ENCODE results near the gene LMBR1. TPM values are rescaled to one million over a fixed set of nuclear protein-coding genes. Genes with fewer than 3 reads are reported as not detected.

Gene LMBR1
- total and polyA plus RNA-seq, 2 donors (not counting 3 experiments of a cell fraction or from before 2014, with no cell fraction given) = 14.0 to 72.9 TPM

DNA sequence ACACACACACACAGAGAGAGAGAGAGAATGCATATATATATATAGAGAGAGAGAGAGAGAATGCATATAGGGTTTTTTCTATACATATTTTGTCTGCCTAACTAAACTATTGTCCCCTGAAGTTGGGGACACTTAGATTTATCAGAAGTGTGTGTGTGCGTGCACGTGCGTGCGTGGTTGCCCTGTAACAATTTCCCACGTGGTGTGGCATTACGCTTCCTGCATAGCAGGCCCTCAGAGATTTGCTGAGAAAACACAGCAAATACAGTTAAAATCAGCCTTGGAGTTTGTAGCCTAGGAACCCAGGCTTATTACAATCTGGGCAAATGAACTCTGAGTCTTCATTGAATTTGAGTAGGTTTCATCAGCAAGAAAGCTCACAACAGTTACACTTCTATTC, 237.7 kb downstream of the LMBR1 start:
- Histone ChIP-seq H4K20me1 (replicated peaks; ENCODE audit: control insufficient read depth, extremely low read depth, insufficient read depth, low read length) (no peaks in the 10 kb centered on the region), H3K27ac (ENCODE audit: insufficient read depth, low read depth, low read length) (no peak overlapping the region), H3K9me3 (replicated peaks; ENCODE audit: control insufficient read depth, insufficient read depth, low read length) (no peaks in the 10 kb centered on the region), H3K79me2 (ENCODE audit: control insufficient read depth, insufficient read depth, low read length) (no peaks in the 10 kb centered on the region), H3K9me1 (replicated peaks; ENCODE audit: control insufficient read depth, extremely low read depth, insufficient read depth, low read length) (no peaks in the 10 kb centered on the region), H3K27me3 (ENCODE audit: control insufficient read depth in 2 of 2, insufficient read depth in 2 of 2, low read length in 2 of 2) (no peaks in the 10 kb centered on the region), H2AFZ (ENCODE audit: low read depth, low read length) (no peak overlapping the region), H3K36me3 (ENCODE audit: control insufficient read depth in 2 of 2, extremely low read depth in 1 of 2, insufficient read depth in 2 of 2, low read length in 2 of 2) (no peaks in the 10 kb centered on the region), H3K4me1 (ENCODE audit: control insufficient read depth, extremely low read depth, insufficient read depth, low read length) (no peaks in the 10 kb centered on the region), H3K4me3 (replicated peaks in 1 of 3; ENCODE audit: insufficient read depth in 1 of 3, low read depth in 1 of 3, low read length in 3 of 3) (no peak overlapping the region), H3K9ac (replicated peaks; ENCODE audit: extremely low read depth, insufficient read depth, low read length) (no peak overlapping the region), H3K4me2 (ENCODE audit: insufficient read depth, low read length) (no peak overlapping the region)
- no peak for TF ChIP-seq POLR2A (IDR thresholded peaks at IDR 0.05; ENCODE audit: low read depth, low read length)
- TF ChIP-seq, protein P1, sequence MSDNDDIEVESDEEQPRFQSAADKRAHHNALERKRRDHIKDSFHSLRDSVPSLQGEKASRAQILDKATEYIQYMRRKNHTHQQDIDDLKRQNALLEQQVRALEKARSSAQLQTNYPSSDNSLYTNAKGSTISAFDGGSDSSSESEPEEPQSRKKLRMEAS (IDR thresholded peaks at IDR 0.05; ENCODE audit: insufficient read depth, insufficient read length) = no peak
- no peak for DNase-seq (ENCODE audit: low read depth, low spot score)
- no peak for FAIRE-seq
- no TSS peak for BruUV-seq (replicated peaks)
- CTCF ChIA-PET = no interaction called here
- POLR2A ChIA-PET = no interaction called here
- intact Hi-C loops (cut with micrococcal nuclease) = no loop called here
- dilution Hi-C loops (cut with MboI; ENCODE audit: extremely low pct_ligation_motif_present, low sequenced_read_pairs) = no loop called here

DNA sequence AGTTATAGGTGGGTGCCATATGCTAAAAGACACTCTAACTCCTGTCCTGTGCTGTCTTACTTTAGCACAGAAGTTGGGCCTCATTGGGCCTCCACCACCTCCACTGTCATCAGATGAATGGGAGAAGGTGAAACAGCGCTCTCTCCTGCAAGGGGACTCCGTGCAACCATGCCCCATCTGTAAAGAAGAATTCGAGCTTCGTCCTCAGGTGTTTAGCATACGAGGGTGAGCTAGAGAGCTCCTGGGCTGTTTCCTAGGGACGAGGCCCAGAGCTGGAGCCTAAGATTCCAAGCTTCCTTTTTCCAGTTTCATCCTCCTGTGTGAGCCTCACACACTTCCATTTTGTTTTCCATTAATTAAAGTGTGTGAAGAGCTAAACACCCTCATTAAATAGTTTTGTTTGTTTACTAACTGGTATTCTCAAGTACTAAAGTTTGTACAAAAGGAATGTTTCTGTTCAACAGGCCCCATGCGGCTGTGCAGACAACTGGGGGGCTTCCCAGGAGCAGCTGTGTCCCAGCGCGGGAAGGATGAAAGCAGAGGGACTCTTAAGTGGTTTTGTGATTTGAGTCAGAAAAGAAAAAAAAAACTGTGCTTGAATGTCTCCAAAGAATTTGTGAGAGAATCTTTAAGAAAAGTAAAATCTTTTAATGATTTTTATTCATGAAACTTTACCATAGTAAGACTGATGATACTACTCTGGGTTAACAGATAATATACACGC, 238.3 kb downstream of the LMBR1 start:
- Histone ChIP-seq H3K9me3 (replicated peaks; ENCODE audit: control insufficient read depth, insufficient read depth, low read length) (no peaks in the 10 kb centered on the region), H3K4me1 (ENCODE audit: control insufficient read depth, extremely low read depth, insufficient read depth, low read length) (no peaks in the 10 kb centered on the region), H3K9ac (replicated peaks; ENCODE audit: extremely low read depth, insufficient read depth, low read length) (no peak overlapping the region), H2AFZ (ENCODE audit: low read depth, low read length) (no peak overlapping the region), H4K20me1 (replicated peaks; ENCODE audit: control insufficient read depth, extremely low read depth, insufficient read depth, low read length) (no peaks in the 10 kb centered on the region), H3K27me3 (ENCODE audit: control insufficient read depth in 2 of 2, insufficient read depth in 2 of 2, low read length in 2 of 2) (no peaks in the 10 kb centered on the region), H3K27ac (ENCODE audit: insufficient read depth, low read depth, low read length) (no peak overlapping the region), H3K36me3 (ENCODE audit: control insufficient read depth in 2 of 2, extremely low read depth in 1 of 2, insufficient read depth in 2 of 2, low read length in 2 of 2) (no peaks in the 10 kb centered on the region), H3K9me1 (replicated peaks; ENCODE audit: control insufficient read depth, extremely low read depth, insufficient read depth, low read length) (no peaks in the 10 kb centered on the region), H3K79me2 (ENCODE audit: control insufficient read depth, insufficient read depth, low read length) (no peaks in the 10 kb centered on the region), H3K4me3 (replicated peaks in 1 of 3; ENCODE audit: insufficient read depth in 1 of 3, low read depth in 1 of 3, low read length in 3 of 3) (no peak overlapping the region), H3K4me2 (ENCODE audit: insufficient read depth, low read length) (no peak overlapping the region)
- TF ChIP-seq, protein P2, sequence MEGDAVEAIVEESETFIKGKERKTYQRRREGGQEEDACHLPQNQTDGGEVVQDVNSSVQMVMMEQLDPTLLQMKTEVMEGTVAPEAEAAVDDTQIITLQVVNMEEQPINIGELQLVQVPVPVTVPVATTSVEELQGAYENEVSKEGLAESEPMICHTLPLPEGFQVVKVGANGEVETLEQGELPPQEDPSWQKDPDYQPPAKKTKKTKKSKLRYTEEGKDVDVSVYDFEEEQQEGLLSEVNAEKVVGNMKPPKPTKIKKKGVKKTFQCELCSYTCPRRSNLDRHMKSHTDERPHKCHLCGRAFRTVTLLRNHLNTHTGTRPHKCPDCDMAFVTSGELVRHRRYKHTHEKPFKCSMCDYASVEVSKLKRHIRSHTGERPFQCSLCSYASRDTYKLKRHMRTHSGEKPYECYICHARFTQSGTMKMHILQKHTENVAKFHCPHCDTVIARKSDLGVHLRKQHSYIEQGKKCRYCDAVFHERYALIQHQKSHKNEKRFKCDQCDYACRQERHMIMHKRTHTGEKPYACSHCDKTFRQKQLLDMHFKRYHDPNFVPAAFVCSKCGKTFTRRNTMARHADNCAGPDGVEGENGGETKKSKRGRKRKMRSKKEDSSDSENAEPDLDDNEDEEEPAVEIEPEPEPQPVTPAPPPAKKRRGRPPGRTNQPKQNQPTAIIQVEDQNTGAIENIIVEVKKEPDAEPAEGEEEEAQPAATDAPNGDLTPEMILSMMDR (IDR thresholded peaks at IDR 0.05; ENCODE audit: extremely low read depth in 1 of 2, insufficient read depth in 1 of 2, low read depth in 1 of 2, low read length in 2 of 2) = no peak
- TF ChIP-seq GATA2 (IDR thresholded peaks at IDR 0.05; ENCODE audit: insufficient read depth, insufficient read length, low read depth, low read length) (no peak), MYC (IDR thresholded peaks at IDR 0.05; ENCODE audit: low read depth, low read length) (no peak), FOS (IDR thresholded peaks at IDR 0.05; ENCODE audit: borderline replicate concordance, insufficient read depth, low read length) (no peak), JUN (IDR thresholded peaks at IDR 0.05; ENCODE audit: borderline replicate concordance, insufficient read depth, insufficient read length, low read depth) (no peak), EZH2 (IDR thresholded peaks at IDR 0.05; ENCODE audit: borderline replicate concordance, low read depth, low read length, severe bottlenecking) (no peak), POLR2A (IDR thresholded peaks at IDR 0.05; ENCODE audit: low read depth, low read length) (no peak), POLR2AphosphoS5 (IDR thresholded peaks at IDR 0.05; ENCODE audit: insufficient read depth, low read depth, low read length) (no peak)
- TF ChIP-seq, protein P1 (IDR thresholded peaks at IDR 0.05; ENCODE audit: insufficient read depth, insufficient read length) = no peak
- FAIRE-seq (no peak), DNase-seq (ENCODE audit: low read depth, low spot score) (no peak)
- CTCF ChIA-PET = interaction anchor here (0.7 to 1.0 kb wide), 2 partner anchors 42 to 109 kb away, joined by 3 read pairs; no protein-coding TSS in a partner anchor
- POLR2A ChIA-PET = no interaction called here
- intact Hi-C loops (cut with micrococcal nuclease) = no loop called here
- BruUV-seq (replicated peaks) = no TSS peak
- dilution Hi-C loops (cut with MboI; ENCODE audit: extremely low pct_ligation_motif_present, low sequenced_read_pairs) = no loop called here

Measured in endothelial cell of umbilical vein (primary cell).